Adipocyte (in vitro differentiated cells): ENCODE results near the gene RFTN2.

ENCODE experiments used
- DNase-seq: peaks from one replicate; pipeline ENCODE4 v3.0.0-alpha.2; 2015; ENCODE audit warnings: low read depth
- H3K27me3 ChIP-seq: replicated peaks from 2 replicates; pipeline ENCODE4 v1.7.0; 2013; ENCODE audit warnings: mild to moderate bottlenecking, low read length, moderate library complexity; ENCODE audit not compliant: control insufficient read depth, insufficient read depth
- H3K36me3 ChIP-seq: 2 replicates; pipeline ENCODE4 v1.7.0; 2013; ENCODE audit warnings: low read length, mild to moderate bottlenecking, moderate library complexity; ENCODE audit not compliant: control insufficient read depth, insufficient read depth, severe bottlenecking
- H3K4me1 ChIP-seq: 2 replicates; pipeline ENCODE4 v1.7.0; 2013; ENCODE audit warnings: mild to moderate bottlenecking, low read length, moderate library complexity; ENCODE audit not compliant: control insufficient read depth, insufficient read depth
- H3K4me3 ChIP-seq: 2 replicates; pipeline ENCODE4 v1.7.0; 2013; ENCODE audit warnings: mild to moderate bottlenecking, low read length, moderate library complexity
- H3K9ac ChIP-seq: 2 replicates; pipeline ENCODE4 v1.7.0; 2013; ENCODE audit warnings: mild to moderate bottlenecking, low read length, moderate library complexity
- H3K9me3 ChIP-seq: 2 replicates; pipeline ENCODE4 v1.7.0; 2013; ENCODE audit warnings: mild to moderate bottlenecking, low read length, moderate library complexity; ENCODE audit not compliant: control insufficient read depth

The RFTN2 gene

GRCh38 chr2:197543206-197543605 lies 132.2 kb downstream of the RFTN2 start:
- peaks cover 8% of the 10 kb centered on the region for H3K4me1 ChIP-seq
- peaks cover 68% of the 10 kb centered on the region for H3K36me3 ChIP-seq
- H3K9ac ChIP-seq, result no peak overlapping the region
- no peak overlapping the region for H3K4me3 ChIP-seq
- H3K9me3 ChIP-seq, result no peaks in the 10 kb centered on the region
- DNase-seq, result no peak
- no peaks in the 10 kb centered on the region for H3K27me3 ChIP-seq

- Histone ChIP-seq H3K9me3 (no peaks in the 10 kb centered on the region), H3K27me3 (no peaks in the 10 kb centered on the region), H3K36me3 (peaks cover 79% of the 10 kb centered on the region), H3K4me1 (peaks cover 9% of the 10 kb centered on the region), H3K4me3 (no peak overlapping the region), H3K9ac (no peak overlapping the region)
- DNase-seq, result no peak
Measured at GRCh38 chr2:197539734-197540133, 135.7 kb downstream of the RFTN2 start.

- Histone ChIP-seq H3K9ac (no peak overlapping the region), H3K36me3 (peaks cover 70% of the 10 kb centered on the region), H3K4me3 (no peak overlapping the region), H3K27me3 (no peaks in the 10 kb centered on the region), H3K9me3 (no peaks in the 10 kb centered on the region), H3K4me1 (peaks cover 14% of the 10 kb centered on the region)
- no peak for DNase-seq
Measured at GRCh38 chr2:197538412-197538811, 137.0 kb downstream of the RFTN2 start.
